Vagina (tissue), 2 donors: ENCODE results near the gene MPST. TPM values are rescaled to one million over a fixed set of nuclear protein-coding genes. Genes with fewer than 3 reads are reported as not detected.

ENCODE experiments used
- DNase-seq, 2 donors: peaks; one replicate each; pipeline ENCODE4 v3.0.0-alpha.2; 2017; ENCODE audit errors: extremely low spot score in 2 of 2
- H3K27ac ChIP-seq: fragments of 200-600 bp; sonication (generic); one replicate; pipeline ENCODE4 v1.5.1; 2019
- H3K27me3 ChIP-seq: fragments of 200-600 bp; sonication (generic); one replicate; pipeline ENCODE4 v1.5.1; 2019
- H3K36me3 ChIP-seq, 2 donors: fragments of 200-600 bp; sonication (generic); one replicate each; pipeline ENCODE4 v1.5.1; 2017 to 2019
- H3K4me1 ChIP-seq: fragments of 200-600 bp; sonication (generic); one replicate; pipeline ENCODE4 v1.5.1; 2019
- H3K4me3 ChIP-seq, 2 donors: fragments of 200-600 bp; sonication (generic); 1 replicate in 1 of 2; 2 replicates in 1 of 2; pipeline ENCODE4 v1.5.1; 2016 to 2019
- H3K9me3 ChIP-seq: fragments of 200-600 bp; sonication (generic); one replicate; pipeline ENCODE4 v1.5.1; 2019
- POLR2A ChIP-seq, 2 donors: fragments of 450-650 bp; IDR thresholded peaks; one replicate each; pipeline ENCODE4 v1.6.1; 2017; ENCODE audit warnings: antibody characterized with exemption in 2 of 2, mild to moderate bottlenecking in 2 of 2, moderate library complexity in 2 of 2
- POLR2AphosphoS5 ChIP-seq, 2 donors: sonication (generic); formaldehyde crosslinking; IDR thresholded peaks; one replicate each; pipeline ENCODE4 v1.9.0; 2017; ENCODE audit warnings: antibody characterized with exemption in 2 of 2, mild to moderate bottlenecking in 2 of 2, low read depth in 1 of 2; ENCODE audit not compliant: insufficient read depth in 1 of 2
- intact Hi-C: fragments of 100-400 bp; cut with DNase I; formaldehyde crosslinking; loops from one replicate; pipeline ENCODE4 v1.15.1; 2023
- total RNA-seq: library from RNA; depleted of rRNA; stranded (reverse); fragments of >200 nt; gene quantifications from one replicate; pipeline ENCODE4 v1.2.3, GENCODE V29; 2016
- TF ChIP-seq, protein P1 (sequence below), 3 experiments: fragments of 450-650 bp in 2 of 3; fragments of 200-600 bp in 1 of 3; sonication (generic) in 1 of 3; IDR thresholded peaks; one replicate each; pipeline ENCODE4 v1.5.1; 2017 to 2019; ENCODE audit warnings: antibody characterized with exemption in 3 of 3, mild to moderate bottlenecking in 2 of 3, moderate library complexity in 2 of 3

MPST gene
- total RNA-seq, 1 donor from 2014 or later = 126 TPM

DNA sequence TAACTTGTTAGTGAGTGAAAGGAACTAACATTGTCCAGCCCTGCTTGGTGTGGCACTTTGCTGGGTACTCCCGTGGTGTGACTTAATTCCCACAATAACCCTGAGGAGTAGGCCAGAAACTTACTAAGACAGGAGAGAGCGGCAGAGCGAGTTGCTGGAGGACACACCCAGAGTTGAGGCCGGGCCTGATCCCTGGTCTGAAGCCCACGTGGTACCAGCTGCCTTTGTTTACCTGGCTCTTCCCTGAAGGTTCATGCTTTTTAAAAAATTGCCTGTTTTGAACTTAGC is 594 bp downstream of the MPST start:
- intact Hi-C loops = no loop called here
- H3K9me3 ChIP-seq = no peaks in the 10 kb centered on the region
- peak overlapping the region; percentile 96 to 99 for H3K4me3 ChIP-seq
- TF ChIP-seq POLR2AphosphoS5 (IDR thresholded peaks at IDR 0.05; ENCODE audit: insufficient read depth in 1 of 2, low read depth in 1 of 2) (peak in 1 of 2 donors; percentile 30), POLR2A (IDR thresholded peaks at IDR 0.05) (no peak)
- H3K27ac ChIP-seq = peak overlapping the region; percentile 97
- H3K36me3 ChIP-seq = peaks cover 0 to 16% of the 10 kb centered on the region in 2 donors
- no peaks in the 10 kb centered on the region for H3K27me3 ChIP-seq
- peaks cover 60% of the 10 kb centered on the region for H3K4me1 ChIP-seq
- DNase-seq = no peak

DNA sequence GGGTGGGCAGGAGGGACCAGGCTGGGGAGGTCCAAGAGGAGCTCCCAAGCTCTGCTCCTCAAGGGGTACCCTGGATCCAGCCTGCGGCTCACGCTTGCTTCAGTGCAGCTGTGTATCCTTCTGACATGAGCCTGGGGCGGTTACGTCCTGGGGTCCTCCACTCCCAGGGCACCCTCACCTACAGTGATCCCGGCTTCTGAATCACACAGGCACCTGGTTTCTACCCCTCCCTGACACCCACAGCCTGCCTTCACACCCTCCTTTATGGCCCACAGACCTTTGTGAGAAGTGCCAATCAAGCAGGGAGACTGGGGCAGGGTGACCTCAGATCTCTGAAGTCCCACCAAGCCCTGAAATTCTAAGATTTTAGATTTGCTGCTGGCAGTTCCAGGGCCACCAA is 1.5 kb downstream of the MPST start:
- TF ChIP-seq POLR2A (IDR thresholded peaks at IDR 0.05) = no peak
- TF ChIP-seq, protein P1, sequence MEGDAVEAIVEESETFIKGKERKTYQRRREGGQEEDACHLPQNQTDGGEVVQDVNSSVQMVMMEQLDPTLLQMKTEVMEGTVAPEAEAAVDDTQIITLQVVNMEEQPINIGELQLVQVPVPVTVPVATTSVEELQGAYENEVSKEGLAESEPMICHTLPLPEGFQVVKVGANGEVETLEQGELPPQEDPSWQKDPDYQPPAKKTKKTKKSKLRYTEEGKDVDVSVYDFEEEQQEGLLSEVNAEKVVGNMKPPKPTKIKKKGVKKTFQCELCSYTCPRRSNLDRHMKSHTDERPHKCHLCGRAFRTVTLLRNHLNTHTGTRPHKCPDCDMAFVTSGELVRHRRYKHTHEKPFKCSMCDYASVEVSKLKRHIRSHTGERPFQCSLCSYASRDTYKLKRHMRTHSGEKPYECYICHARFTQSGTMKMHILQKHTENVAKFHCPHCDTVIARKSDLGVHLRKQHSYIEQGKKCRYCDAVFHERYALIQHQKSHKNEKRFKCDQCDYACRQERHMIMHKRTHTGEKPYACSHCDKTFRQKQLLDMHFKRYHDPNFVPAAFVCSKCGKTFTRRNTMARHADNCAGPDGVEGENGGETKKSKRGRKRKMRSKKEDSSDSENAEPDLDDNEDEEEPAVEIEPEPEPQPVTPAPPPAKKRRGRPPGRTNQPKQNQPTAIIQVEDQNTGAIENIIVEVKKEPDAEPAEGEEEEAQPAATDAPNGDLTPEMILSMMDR (IDR thresholded peaks at IDR 0.05) = no peak
- no peak for TF ChIP-seq POLR2AphosphoS5 (IDR thresholded peaks at IDR 0.05; ENCODE audit: insufficient read depth in 1 of 2, low read depth in 1 of 2)
- Histone ChIP-seq H3K36me3 (peaks cover 0 to 22% of the 10 kb centered on the region in 2 donors), H3K4me3 (peak overlapping the region in 1 of 2 donors; percentile 99), H3K27ac (peak overlapping the region; percentile 97), H3K4me1 (peaks cover 63% of the 10 kb centered on the region), H3K27me3 (no peaks in the 10 kb centered on the region), H3K9me3 (no peaks in the 10 kb centered on the region)
- intact Hi-C loops = no loop called here
- no peak for DNase-seq

DNA sequence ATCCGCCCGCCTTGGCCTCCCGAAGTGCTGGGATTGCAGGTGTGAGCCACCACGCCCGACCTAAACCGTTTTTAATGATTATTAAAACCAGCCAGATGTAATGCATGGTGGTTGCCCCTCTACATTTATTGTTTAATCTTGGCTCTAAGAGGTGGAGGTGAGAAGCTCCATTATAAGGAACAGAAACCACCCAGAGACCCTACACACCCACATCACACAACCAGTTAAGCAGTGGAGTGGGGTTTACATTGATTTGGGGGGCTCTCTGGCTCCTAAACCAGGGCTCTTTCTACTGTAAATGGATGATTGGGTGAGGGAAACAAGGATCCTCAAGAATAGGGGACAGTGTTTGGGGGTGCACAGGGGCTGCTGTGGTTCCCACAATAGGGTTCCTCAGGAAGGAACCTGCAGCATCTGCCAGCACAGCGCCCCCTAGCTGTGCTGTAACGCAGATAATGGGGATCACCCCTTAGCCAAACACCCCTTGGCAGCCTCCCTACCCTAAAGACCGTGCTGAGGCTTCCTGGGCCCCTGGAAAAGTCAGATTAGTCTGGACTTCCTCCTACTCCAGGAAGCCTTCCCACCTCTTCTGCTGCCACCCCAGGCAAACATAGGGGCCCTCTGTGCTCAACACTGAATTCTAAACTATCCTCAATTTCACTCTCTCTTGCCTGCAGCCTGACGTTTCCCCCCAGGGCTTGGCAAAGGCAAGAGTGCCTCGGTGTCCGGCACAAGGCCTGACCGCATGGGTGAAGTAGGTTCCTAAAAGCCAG is 2.4 kb downstream of the MPST start:
- Histone ChIP-seq H3K4me3 (no peak overlapping the region), H3K9me3 (no peaks in the 10 kb centered on the region), H3K27me3 (no peaks in the 10 kb centered on the region), H3K27ac (no peak overlapping the region), H3K4me1 (peaks cover 54% of the 10 kb centered on the region), H3K36me3 (peaks cover 0 to 29% of the 10 kb centered on the region in 2 donors)
- intact Hi-C loops = no loop called here
- no peak for DNase-seq
- no peak for TF ChIP-seq POLR2AphosphoS5 (IDR thresholded peaks at IDR 0.05; ENCODE audit: insufficient read depth in 1 of 2, low read depth in 1 of 2)
- no peak for TF ChIP-seq POLR2A (IDR thresholded peaks at IDR 0.05)
- TF ChIP-seq, protein P1 (IDR thresholded peaks at IDR 0.05) = peak in 2 of 3 experiments; percentile 42 to 44

DNA sequence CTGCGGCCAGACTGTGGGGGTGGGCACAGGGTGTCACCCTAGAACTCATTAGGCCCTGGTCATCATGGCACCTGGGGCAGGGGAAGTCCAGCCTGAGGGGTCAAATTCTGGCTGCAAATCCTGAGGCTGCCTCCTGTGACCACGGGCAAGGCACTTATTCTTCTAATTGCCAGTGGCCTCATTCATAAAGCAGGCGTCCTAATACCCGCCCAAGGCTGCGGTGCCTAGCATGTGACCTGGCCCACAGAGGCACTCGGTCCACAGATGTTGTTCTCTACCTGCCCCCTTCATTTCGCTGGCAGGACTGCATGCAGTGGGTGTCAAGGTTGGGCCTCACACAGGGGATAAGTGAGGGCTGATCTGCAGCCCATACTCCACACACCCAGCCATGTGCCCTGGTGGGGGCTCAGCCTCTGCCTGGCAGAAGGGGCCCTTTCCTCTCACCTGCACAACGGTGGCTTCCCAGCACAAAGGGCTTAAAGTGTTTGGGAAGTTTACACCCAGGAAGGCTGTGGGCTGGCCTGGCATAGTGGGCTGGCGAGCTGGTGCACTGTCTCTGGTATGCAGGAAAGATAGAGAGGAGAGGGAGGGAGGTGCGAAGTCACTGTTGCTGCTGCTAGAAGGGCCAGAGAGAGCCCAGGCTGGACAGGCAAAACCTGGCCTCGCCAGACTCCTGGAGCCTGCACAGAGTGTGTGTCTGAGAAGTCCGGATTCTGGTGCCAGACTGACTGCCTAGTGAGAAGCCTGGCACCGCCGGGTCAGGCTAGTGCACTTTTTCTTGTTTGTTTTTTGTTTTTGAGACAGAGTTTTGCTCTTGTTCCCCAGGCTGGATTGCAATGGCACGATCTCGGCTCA is 3.2 kb downstream of the MPST start:
- Histone ChIP-seq H3K9me3 (no peaks in the 10 kb centered on the region), H3K27ac (no peak overlapping the region), H3K36me3 (peaks cover 0 to 33% of the 10 kb centered on the region in 2 donors), H3K27me3 (no peaks in the 10 kb centered on the region), H3K4me1 (peaks cover 46% of the 10 kb centered on the region), H3K4me3 (no peak overlapping the region)
- intact Hi-C loops = no loop called here
- TF ChIP-seq, protein P1 (IDR thresholded peaks at IDR 0.05) = no peak
- no peak for TF ChIP-seq POLR2AphosphoS5 (IDR thresholded peaks at IDR 0.05; ENCODE audit: insufficient read depth in 1 of 2, low read depth in 1 of 2)
- TF ChIP-seq POLR2A (IDR thresholded peaks at IDR 0.05) = no peak
- no peak for DNase-seq

DNA sequence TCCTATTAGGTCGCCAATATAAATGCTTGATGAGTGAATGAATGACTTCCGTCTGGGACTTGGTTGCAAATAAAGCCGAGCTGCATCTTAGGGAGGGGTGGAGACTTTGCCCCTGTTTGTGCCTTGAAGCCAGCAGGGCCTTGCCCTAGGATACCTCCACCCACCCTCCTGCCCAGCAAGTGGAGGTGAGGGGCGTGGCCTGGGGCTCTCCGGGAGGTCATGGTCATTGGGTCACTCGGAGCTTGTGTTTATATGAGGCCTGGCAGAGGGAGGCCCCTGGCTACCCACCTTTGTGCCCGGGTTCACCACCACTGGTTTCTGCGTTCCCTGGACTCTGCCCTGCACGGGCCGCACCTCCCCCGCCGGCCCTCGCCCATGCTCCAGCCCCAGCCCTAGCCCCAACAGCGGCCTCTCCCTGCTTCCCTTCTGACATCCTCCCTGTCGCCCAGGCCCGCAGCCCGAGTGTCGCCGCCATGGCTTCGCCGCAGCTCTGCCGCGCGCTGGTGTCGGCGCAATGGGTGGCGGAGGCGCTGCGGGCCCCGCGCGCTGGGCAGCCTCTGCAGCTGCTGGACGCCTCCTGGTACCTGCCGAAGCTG is 4.3 kb downstream of the MPST start:
- no peaks in the 10 kb centered on the region for H3K9me3 ChIP-seq
- peaks cover 0 to 34% of the 10 kb centered on the region in 2 donors for H3K36me3 ChIP-seq
- no peak for TF ChIP-seq POLR2A (IDR thresholded peaks at IDR 0.05)
- TF ChIP-seq POLR2AphosphoS5 (IDR thresholded peaks at IDR 0.05; ENCODE audit: insufficient read depth in 1 of 2, low read depth in 1 of 2) = no peak
- intact Hi-C loops = no loop called here
- no peak overlapping the region for H3K27ac ChIP-seq
- H3K27me3 ChIP-seq = no peaks in the 10 kb centered on the region
- H3K4me3 ChIP-seq = no peak overlapping the region
- H3K4me1 ChIP-seq = peaks cover 35% of the 10 kb centered on the region
- no peak for DNase-seq
